WTC11 (cell line): ENCODE results near the gene PTPRG. TPM values are rescaled to one million over a fixed set of nuclear protein-coding genes. Genes with fewer than 3 reads are reported as not detected.

Experiments used
- ATAC-seq: fragments of 200-7000 bp; cut with Tn5 transposase; 2 replicates; pipeline ENCODE4 v1.10.0; 2021; ENCODE audit warnings: mild to moderate bottlenecking, moderate library complexity
- CTCF ChIA-PET: fragments of 300-600 bp; sonication (Branson Sonifier 250); formaldehyde crosslinking; loops from one replicate; lab custom pipeline; 2021; ENCODE audit warnings: antibody characterized with exemption; lab: Charles Lee
- POLR2A ChIA-PET: fragments of 350-600 bp; sonication (Branson Sonifier 250); formaldehyde crosslinking; loops from one replicate; lab custom pipeline; 2021; ENCODE audit warnings: antibody characterized with exemption; lab: Charles Lee
- DNase-seq: peaks from one replicate; pipeline ENCODE4 v3.0.0; 2021; ENCODE audit warnings: low spot score
- H3K27ac Mint-ChIP-seq: 2 replicates; pipeline ENCODE4 v1.8.0; 2021; ENCODE audit warnings: mixed read lengths
- H3K27me3 Mint-ChIP-seq: 2 replicates; pipeline ENCODE4 v1.8.0; 2021; ENCODE audit warnings: low read depth, mild to moderate bottlenecking, moderate library complexity, mixed read lengths
- H3K36me3 Mint-ChIP-seq: 2 replicates; pipeline ENCODE4 v1.8.0; 2021; ENCODE audit warnings: mixed read lengths
- H3K4me1 Mint-ChIP-seq: 2 replicates; pipeline ENCODE4 v1.8.0; 2022; ENCODE audit warnings: mixed read lengths
- H3K4me3 Mint-ChIP-seq: 2 replicates; pipeline ENCODE4 v1.8.0; 2021; ENCODE audit warnings: mild to moderate bottlenecking, moderate library complexity, mixed read lengths
- H3K9me3 Mint-ChIP-seq: 2 replicates; pipeline ENCODE4 v1.8.0; 2021; ENCODE audit warnings: mixed read lengths
- CBFB ChIP-seq: sonication (generic); formaldehyde crosslinking; IDR thresholded peaks from 2 replicates; pipeline ENCODE4 v1.8.1; 2022; ENCODE audit warnings: mild to moderate bottlenecking, low read depth, missing genetic modification reagents
- CREB1 ChIP-seq: sonication (generic); formaldehyde crosslinking; IDR thresholded peaks from 2 replicates; pipeline ENCODE4 v1.8.0; 2023; ENCODE audit warnings: mild to moderate bottlenecking, missing genetic modification reagents
- ELF4 ChIP-seq: sonication (generic); formaldehyde crosslinking; IDR thresholded peaks from 2 replicates; pipeline ENCODE4 v1.8.1; 2022; ENCODE audit warnings: low read depth, mild to moderate bottlenecking, moderate library complexity, missing genetic modification reagents
- KAT7 ChIP-seq: sonication (generic); formaldehyde crosslinking; IDR thresholded peaks from 2 replicates; pipeline ENCODE4 v1.8.1; 2023; ENCODE audit warnings: missing genetic modification reagents, mild to moderate bottlenecking, borderline replicate concordance
- MXD4 ChIP-seq: fragments of 250-450 bp; sonication (Bioruptor Pico); IDR thresholded peaks from 2 replicates; pipeline ENCODE4 v1.8.0; 2021; ENCODE audit warnings: mild to moderate bottlenecking, moderate library complexity, borderline replicate concordance
- NFATC4 ChIP-seq: fragments of 250-450 bp; sonication (Bioruptor Pico); IDR thresholded peaks from 2 replicates; pipeline ENCODE4 v1.9.0; 2021; ENCODE audit warnings: mild to moderate bottlenecking
- NFE2L1 ChIP-seq: sonication (generic); formaldehyde crosslinking; IDR thresholded peaks from 2 replicates; pipeline ENCODE4 v1.8.1; 2023; ENCODE audit warnings: missing genetic modification reagents
- NFYB ChIP-seq: sonication (generic); formaldehyde crosslinking; conservative IDR thresholded peaks from 2 replicates; pipeline ENCODE4 v1.8.0; 2022; ENCODE audit warnings: low read depth, missing genetic modification reagents
- RORB ChIP-seq: fragments of 250-450 bp; sonication (Bioruptor Pico); IDR thresholded peaks from 2 replicates; pipeline ENCODE4 v1.9.0; 2021; ENCODE audit warnings: mild to moderate bottlenecking
- TP53 ChIP-seq: sonication (generic); formaldehyde crosslinking; IDR thresholded peaks from 2 replicates; pipeline ENCODE4 v1.8.1; 2023; ENCODE audit warnings: mild to moderate bottlenecking, missing genetic modification reagents
- ZNF416 ChIP-seq: fragments of 250-450 bp; sonication (Bioruptor Pico); IDR thresholded peaks from 2 replicates; pipeline ENCODE4 v1.9.0; 2021; ENCODE audit warnings: mild to moderate bottlenecking, inconsistent platforms
- ZNF423 ChIP-seq: fragments of 250-450 bp; sonication (Bioruptor Pico); IDR thresholded peaks from 2 replicates; pipeline ENCODE4 v2.1.2; 2022; ENCODE audit warnings: mild to moderate bottlenecking, moderate library complexity
- ZNF671 ChIP-seq: fragments of 250-450 bp; sonication (Bioruptor Pico); IDR thresholded peaks from 2 replicates; pipeline ENCODE4 v1.8.0; 2021; ENCODE audit warnings: mild to moderate bottlenecking
- total RNA-seq: library from RNA; stranded (reverse); gene quantifications from 3 replicates; pipeline ENCODE4 v1.2.3, GENCODE V29; 2021
- TF ChIP-seq, protein P1 (sequence below): sonication (generic); formaldehyde crosslinking; IDR thresholded peaks from 2 replicates; pipeline ENCODE4 v1.8.0; 2023; ENCODE audit warnings: mild to moderate bottlenecking, missing genetic modification reagents
- TF ChIP-seq, protein P2 (sequence below): fragments of 250-450 bp; sonication (Bioruptor Pico); IDR thresholded peaks from 2 replicates; pipeline ENCODE4 v2.1.2; 2022; ENCODE audit warnings: mild to moderate bottlenecking, moderate library complexity
- TF ChIP-seq, protein P3 (sequence below): sonication (generic); formaldehyde crosslinking; IDR thresholded peaks from 2 replicates; pipeline ENCODE4 v1.8.1; 2022; ENCODE audit warnings: mild to moderate bottlenecking, moderate library complexity, missing genetic modification reagents
- TF ChIP-seq, protein P4 (sequence below): sonication (generic); formaldehyde crosslinking; conservative IDR thresholded peaks from 2 replicates; pipeline ENCODE4 v1.8.1; 2023; ENCODE audit warnings: mild to moderate bottlenecking, low read depth, missing genetic modification reagents, moderate library complexity
- TF ChIP-seq, protein P5 (sequence below): sonication (generic); formaldehyde crosslinking; IDR thresholded peaks from 2 replicates; pipeline ENCODE4 v1.8.0; 2022; ENCODE audit warnings: mild to moderate bottlenecking, missing genetic modification reagents
- TF ChIP-seq, protein P6 (sequence below): fragments of 250-450 bp; sonication (Bioruptor Pico); IDR thresholded peaks from 2 replicates; pipeline ENCODE4 v1.9.0; 2021; ENCODE audit warnings: moderate library complexity, mild to moderate bottlenecking, inconsistent platforms, borderline replicate concordance
- TF ChIP-seq, protein P7 (sequence below): sonication (generic); formaldehyde crosslinking; IDR thresholded peaks from 2 replicates; pipeline ENCODE4 v1.8.0; 2022; ENCODE audit warnings: missing genetic modification reagents

The PTPRG gene
- total RNA-seq, 1 experiment from 2014 or later: 106 TPM

DNA sequence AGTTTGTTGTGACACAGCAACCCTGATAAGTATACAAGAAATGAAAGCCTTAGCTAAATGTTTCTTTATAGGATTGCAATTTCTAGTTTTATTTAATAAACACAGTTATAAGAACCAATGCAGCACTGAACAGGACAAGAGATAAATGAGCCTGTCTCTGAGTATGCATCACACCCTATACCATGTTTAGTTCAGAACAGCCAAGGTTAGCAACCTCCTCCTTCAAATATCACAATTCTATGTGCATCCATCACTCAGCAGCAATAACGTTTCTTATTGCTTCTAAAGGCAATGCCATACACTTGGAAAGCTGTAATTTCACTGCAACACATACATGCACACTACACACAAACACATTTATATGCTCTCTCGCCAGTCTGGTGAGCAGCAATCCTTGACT, 280.6 kb downstream of the PTPRG start:
- TF ChIP-seq ZNF423 (CRISPR knock-in tag): no peak
- TF ChIP-seq, protein P1, sequence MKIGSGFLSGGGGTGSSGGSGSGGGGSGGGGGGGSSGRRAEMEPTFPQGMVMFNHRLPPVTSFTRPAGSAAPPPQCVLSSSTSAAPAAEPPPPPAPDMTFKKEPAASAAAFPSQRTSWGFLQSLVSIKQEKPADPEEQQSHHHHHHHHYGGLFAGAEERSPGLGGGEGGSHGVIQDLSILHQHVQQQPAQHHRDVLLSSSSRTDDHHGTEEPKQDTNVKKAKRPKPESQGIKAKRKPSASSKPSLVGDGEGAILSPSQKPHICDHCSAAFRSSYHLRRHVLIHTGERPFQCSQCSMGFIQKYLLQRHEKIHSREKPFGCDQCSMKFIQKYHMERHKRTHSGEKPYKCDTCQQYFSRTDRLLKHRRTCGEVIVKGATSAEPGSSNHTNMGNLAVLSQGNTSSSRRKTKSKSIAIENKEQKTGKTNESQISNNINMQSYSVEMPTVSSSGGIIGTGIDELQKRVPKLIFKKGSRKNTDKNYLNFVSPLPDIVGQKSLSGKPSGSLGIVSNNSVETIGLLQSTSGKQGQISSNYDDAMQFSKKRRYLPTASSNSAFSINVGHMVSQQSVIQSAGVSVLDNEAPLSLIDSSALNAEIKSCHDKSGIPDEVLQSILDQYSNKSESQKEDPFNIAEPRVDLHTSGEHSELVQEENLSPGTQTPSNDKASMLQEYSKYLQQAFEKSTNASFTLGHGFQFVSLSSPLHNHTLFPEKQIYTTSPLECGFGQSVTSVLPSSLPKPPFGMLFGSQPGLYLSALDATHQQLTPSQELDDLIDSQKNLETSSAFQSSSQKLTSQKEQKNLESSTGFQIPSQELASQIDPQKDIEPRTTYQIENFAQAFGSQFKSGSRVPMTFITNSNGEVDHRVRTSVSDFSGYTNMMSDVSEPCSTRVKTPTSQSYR (CRISPR knock-in tag): no peak
- no peak for TF ChIP-seq ELF4 (CRISPR knock-in tag)
- TF ChIP-seq, protein P2, sequence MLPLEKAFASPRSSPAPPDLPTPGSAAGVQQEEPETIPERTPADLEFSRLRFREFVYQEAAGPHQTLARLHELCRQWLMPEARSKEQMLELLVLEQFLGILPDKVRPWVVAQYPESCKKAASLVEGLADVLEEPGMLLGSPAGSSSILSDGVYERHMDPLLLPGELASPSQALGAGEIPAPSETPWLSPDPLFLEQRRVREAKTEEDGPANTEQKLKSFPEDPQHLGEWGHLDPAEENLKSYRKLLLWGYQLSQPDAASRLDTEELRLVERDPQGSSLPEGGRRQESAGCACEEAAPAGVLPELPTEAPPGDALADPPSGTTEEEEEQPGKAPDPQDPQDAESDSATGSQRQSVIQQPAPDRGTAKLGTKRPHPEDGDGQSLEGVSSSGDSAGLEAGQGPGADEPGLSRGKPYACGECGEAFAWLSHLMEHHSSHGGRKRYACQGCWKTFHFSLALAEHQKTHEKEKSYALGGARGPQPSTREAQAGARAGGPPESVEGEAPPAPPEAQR (CRISPR knock-in tag): no peak
- no peak for TF ChIP-seq NFE2L1 (CRISPR knock-in tag)
- TF ChIP-seq TP53 (CRISPR knock-in tag): no peak
- TF ChIP-seq, protein P3, sequence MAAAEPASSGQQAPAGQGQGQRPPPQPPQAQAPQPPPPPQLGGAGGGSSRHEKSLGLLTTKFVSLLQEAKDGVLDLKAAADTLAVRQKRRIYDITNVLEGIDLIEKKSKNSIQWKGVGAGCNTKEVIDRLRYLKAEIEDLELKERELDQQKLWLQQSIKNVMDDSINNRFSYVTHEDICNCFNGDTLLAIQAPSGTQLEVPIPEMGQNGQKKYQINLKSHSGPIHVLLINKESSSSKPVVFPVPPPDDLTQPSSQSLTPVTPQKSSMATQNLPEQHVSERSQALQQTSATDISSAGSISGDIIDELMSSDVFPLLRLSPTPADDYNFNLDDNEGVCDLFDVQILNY (CRISPR knock-in tag): no peak
- no peak for TF ChIP-seq KAT7
- TF ChIP-seq, protein P4, sequence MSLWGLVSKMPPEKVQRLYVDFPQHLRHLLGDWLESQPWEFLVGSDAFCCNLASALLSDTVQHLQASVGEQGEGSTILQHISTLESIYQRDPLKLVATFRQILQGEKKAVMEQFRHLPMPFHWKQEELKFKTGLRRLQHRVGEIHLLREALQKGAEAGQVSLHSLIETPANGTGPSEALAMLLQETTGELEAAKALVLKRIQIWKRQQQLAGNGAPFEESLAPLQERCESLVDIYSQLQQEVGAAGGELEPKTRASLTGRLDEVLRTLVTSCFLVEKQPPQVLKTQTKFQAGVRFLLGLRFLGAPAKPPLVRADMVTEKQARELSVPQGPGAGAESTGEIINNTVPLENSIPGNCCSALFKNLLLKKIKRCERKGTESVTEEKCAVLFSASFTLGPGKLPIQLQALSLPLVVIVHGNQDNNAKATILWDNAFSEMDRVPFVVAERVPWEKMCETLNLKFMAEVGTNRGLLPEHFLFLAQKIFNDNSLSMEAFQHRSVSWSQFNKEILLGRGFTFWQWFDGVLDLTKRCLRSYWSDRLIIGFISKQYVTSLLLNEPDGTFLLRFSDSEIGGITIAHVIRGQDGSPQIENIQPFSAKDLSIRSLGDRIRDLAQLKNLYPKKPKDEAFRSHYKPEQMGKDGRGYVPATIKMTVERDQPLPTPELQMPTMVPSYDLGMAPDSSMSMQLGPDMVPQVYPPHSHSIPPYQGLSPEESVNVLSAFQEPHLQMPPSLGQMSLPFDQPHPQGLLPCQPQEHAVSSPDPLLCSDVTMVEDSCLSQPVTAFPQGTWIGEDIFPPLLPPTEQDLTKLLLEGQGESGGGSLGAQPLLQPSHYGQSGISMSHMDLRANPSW (CRISPR knock-in tag): no peak
- TF ChIP-seq MXD4 (CRISPR knock-in tag): no peak
- no peak for TF ChIP-seq CREB1
- TF ChIP-seq, protein P5, sequence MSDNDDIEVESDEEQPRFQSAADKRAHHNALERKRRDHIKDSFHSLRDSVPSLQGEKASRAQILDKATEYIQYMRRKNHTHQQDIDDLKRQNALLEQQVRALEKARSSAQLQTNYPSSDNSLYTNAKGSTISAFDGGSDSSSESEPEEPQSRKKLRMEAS: no peak
- TF ChIP-seq, protein P6, sequence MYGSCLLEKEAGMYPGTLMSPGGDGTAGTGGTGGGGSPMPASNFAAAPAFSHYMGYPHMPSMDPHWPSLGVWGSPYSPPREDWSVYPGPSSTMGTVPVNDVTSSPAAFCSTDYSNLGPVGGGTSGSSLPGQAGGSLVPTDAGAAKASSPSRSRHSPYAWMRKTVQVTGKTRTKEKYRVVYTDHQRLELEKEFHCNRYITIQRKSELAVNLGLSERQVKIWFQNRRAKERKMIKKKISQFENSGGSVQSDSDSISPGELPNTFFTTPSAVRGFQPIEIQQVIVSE (CRISPR knock-in tag): no peak
- no peak for TF ChIP-seq CBFB
- no peak for TF ChIP-seq RORB
- no peak for TF ChIP-seq NFYB (CRISPR knock-in tag)
- TF ChIP-seq ZNF671 (CRISPR knock-in tag): no peak
- TF ChIP-seq NFATC4 (CRISPR knock-in tag): no peak
- TF ChIP-seq, protein P7, sequence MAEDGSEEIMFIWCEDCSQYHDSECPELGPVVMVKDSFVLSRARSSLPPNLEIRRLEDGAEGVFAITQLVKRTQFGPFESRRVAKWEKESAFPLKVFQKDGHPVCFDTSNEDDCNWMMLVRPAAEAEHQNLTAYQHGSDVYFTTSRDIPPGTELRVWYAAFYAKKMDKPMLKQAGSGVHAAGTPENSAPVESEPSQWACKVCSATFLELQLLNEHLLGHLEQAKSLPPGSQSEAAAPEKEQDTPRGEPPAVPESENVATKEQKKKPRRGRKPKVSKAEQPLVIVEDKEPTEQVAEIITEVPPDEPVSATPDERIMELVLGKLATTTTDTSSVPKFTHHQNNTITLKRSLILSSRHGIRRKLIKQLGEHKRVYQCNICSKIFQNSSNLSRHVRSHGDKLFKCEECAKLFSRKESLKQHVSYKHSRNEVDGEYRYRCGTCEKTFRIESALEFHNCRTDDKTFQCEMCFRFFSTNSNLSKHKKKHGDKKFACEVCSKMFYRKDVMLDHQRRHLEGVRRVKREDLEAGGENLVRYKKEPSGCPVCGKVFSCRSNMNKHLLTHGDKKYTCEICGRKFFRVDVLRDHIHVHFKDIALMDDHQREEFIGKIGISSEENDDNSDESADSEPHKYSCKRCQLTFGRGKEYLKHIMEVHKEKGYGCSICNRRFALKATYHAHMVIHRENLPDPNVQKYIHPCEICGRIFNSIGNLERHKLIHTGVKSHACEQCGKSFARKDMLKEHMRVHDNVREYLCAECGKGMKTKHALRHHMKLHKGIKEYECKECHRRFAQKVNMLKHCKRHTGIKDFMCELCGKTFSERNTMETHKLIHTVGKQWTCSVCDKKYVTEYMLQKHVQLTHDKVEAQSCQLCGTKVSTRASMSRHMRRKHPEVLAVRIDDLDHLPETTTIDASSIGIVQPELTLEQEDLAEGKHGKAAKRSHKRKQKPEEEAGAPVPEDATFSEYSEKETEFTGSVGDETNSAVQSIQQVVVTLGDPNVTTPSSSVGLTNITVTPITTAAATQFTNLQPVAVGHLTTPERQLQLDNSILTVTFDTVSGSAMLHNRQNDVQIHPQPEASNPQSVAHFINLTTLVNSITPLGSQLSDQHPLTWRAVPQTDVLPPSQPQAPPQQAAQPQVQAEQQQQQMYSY (CRISPR knock-in tag): no peak
- TF ChIP-seq ZNF416: no peak
- ATAC-seq: no peak
- H3K36me3 Mint-ChIP-seq: peaks cover 3% of the 10 kb centered on the region; the same call in 1 of the 2 replicates
- H3K9me3 Mint-ChIP-seq: no peaks in the 10 kb centered on the region
- H3K4me1 Mint-ChIP-seq: peaks cover 69% of the 10 kb centered on the region
- H3K27ac Mint-ChIP-seq: peak overlapping the region; percentile 16
- DNase-seq: no peak
- H3K27me3 Mint-ChIP-seq: no peaks in the 10 kb centered on the region
- POLR2A ChIA-PET: no interaction called here
- H3K4me3 Mint-ChIP-seq: no peak overlapping the region
- CTCF ChIA-PET: no interaction called here
